OCI-LY3 (cell line): ENCODE results near the gene RNF166.

Experiments
- H2AFZ ChIP-seq: fragments of 200-600, 300-600 bp; shearing (Covaris generic); 2 replicates; pipeline ENCODE4 v1.6.0; 2014; ENCODE audit warnings: antibody characterized with exemption, low read depth, low read length
- H3K27ac ChIP-seq: fragments of 200-600, 300-600 bp; sonication (generic); 2 replicates; pipeline ENCODE4 v1.5.1; 2014; ENCODE audit warnings: mild to moderate bottlenecking, low read length, moderate library complexity, mixed read lengths
- H3K27me3 ChIP-seq: fragments of 200-600, 300-600 bp; sonication (generic); 2 replicates; pipeline ENCODE4 v1.6.1; 2014; ENCODE audit warnings: low read depth, low read length, mixed read lengths
- H3K36me3 ChIP-seq: fragments of 200-600, 300-600 bp; sonication (generic); replicated peaks from 2 replicates; pipeline ENCODE3; 2014; ENCODE audit warnings: low read depth, low read length, mixed read lengths
- H3K4me1 ChIP-seq: fragments of 300-600, 200-600 bp; sonication (generic); 2 replicates; pipeline ENCODE4 v1.6.1; 2014; ENCODE audit warnings: low read length, mixed read lengths
- H3K4me2 ChIP-seq: fragments of 200-600, 300-600 bp; sonication (generic); 2 replicates; pipeline ENCODE4 v1.6.1; 2014; ENCODE audit warnings: low read length, mixed read lengths
- H3K4me3 ChIP-seq: fragments of 300-600, 200-600 bp; sonication (generic); 2 replicates; pipeline ENCODE4 v1.5.1; 2014; ENCODE audit warnings: antibody characterized with exemption, mild to moderate bottlenecking, low read length, moderate library complexity
- H3K79me2 ChIP-seq: fragments of 300-600, 200-600 bp; shearing (Covaris generic); 2 replicates; pipeline ENCODE4 v1.6.1; 2014; ENCODE audit warnings: mild to moderate bottlenecking, low read length, mixed read lengths
- H3K9ac ChIP-seq: fragments of 300-600, 200-600 bp; shearing (Covaris generic); 2 replicates; pipeline ENCODE4 v1.6.0; 2014; ENCODE audit warnings: mild to moderate bottlenecking, low read length, moderate library complexity
- H3K9me3 ChIP-seq: fragments of 200-600, 300-600 bp; shearing (Covaris generic); 2 replicates; pipeline ENCODE4 v1.6.1; 2014; ENCODE audit warnings: low read length, mixed read lengths; ENCODE audit not compliant: insufficient read depth
- H4K20me1 ChIP-seq: fragments of 200-600, 300-600 bp; sonication (generic); 2 replicates; pipeline ENCODE4 v1.6.1; 2016; ENCODE audit warnings: low read length, mixed read lengths; ENCODE audit not compliant: insufficient read depth
- CTCF ChIP-seq: fragments of 200-600, 300-600 bp; sonication (generic); IDR thresholded peaks from 2 replicates; pipeline ENCODE4 v1.5.1; 2014; ENCODE audit warnings: antibody characterized with exemption, low read length, low read depth
- EZH2phosphoT487 ChIP-seq: fragments of 200-600 bp; shearing (Covaris generic); IDR thresholded peaks from 2 replicates; pipeline ENCODE4 v1.6.1; 2018; ENCODE audit warnings: antibody characterized with exemption, mixed run types, low read depth

The RNF166 gene

GRCh38 chr16:88721815-88722755 is 15.9 kb upstream of the RNF166 start:
- H3K9me3 ChIP-seq = no peaks in the 10 kb centered on the region
- H3K27me3 ChIP-seq = no peaks in the 10 kb centered on the region
- H4K20me1 ChIP-seq = no peaks in the 10 kb centered on the region
- H3K27ac ChIP-seq = no peak overlapping the region
- no peak overlapping the region for H3K4me3 ChIP-seq
- no peak overlapping the region for H3K9ac ChIP-seq
- no peak overlapping the region for H3K4me2 ChIP-seq
- H3K4me1 ChIP-seq = no peaks in the 10 kb centered on the region
- H3K79me2 ChIP-seq = no peaks in the 10 kb centered on the region
- H3K36me3 ChIP-seq = peaks cover 17% of the 10 kb centered on the region
- no peak overlapping the region for H2AFZ ChIP-seq
- TF ChIP-seq CTCF (no peak), EZH2phosphoT487 (no peak)

GRCh38 chr16:88721236-88721635 is 15.0 kb upstream of the RNF166 start:
- H3K4me3 ChIP-seq = no peak overlapping the region
- no peaks in the 10 kb centered on the region for H3K27me3 ChIP-seq
- H3K79me2 ChIP-seq = no peaks in the 10 kb centered on the region
- H3K36me3 ChIP-seq = peaks cover 23% of the 10 kb centered on the region
- no peaks in the 10 kb centered on the region for H3K4me1 ChIP-seq
- no peak overlapping the region for H3K4me2 ChIP-seq
- H2AFZ ChIP-seq = no peak overlapping the region
- no peaks in the 10 kb centered on the region for H4K20me1 ChIP-seq
- H3K9me3 ChIP-seq = no peaks in the 10 kb centered on the region
- no peak overlapping the region for H3K9ac ChIP-seq
- no peak overlapping the region for H3K27ac ChIP-seq
- TF ChIP-seq CTCF (no peak), EZH2phosphoT487 (no peak)

- Histone ChIP-seq H3K4me1 (no peaks in the 10 kb centered on the region), H3K9ac (no peak overlapping the region), H3K36me3 (peaks cover 26% of the 10 kb centered on the region), H3K27ac (no peak overlapping the region), H3K4me2 (no peak overlapping the region), H3K79me2 (no peaks in the 10 kb centered on the region), H4K20me1 (no peaks in the 10 kb centered on the region), H3K9me3 (no peaks in the 10 kb centered on the region), H3K4me3 (no peak overlapping the region), H2AFZ (no peak overlapping the region), H3K27me3 (no peaks in the 10 kb centered on the region)
- no peak for TF ChIP-seq CTCF
- no peak for TF ChIP-seq EZH2phosphoT487
These were observed 14.3 kb upstream of the RNF166 start for GRCh38 chr16:88720396-88720970.

- no peak overlapping the region for H2AFZ ChIP-seq
- H3K9ac ChIP-seq = no peak overlapping the region
- TF ChIP-seq EZH2phosphoT487 = no peak
- TF ChIP-seq CTCF = no peak
- H3K9me3 ChIP-seq = no peaks in the 10 kb centered on the region
- no peak overlapping the region for H3K4me3 ChIP-seq
- H3K36me3 ChIP-seq = peaks cover 26% of the 10 kb centered on the region
- no peak overlapping the region for H3K4me2 ChIP-seq
- no peak overlapping the region for H3K27ac ChIP-seq
- H3K27me3 ChIP-seq = no peaks in the 10 kb centered on the region
- no peaks in the 10 kb centered on the region for H3K4me1 ChIP-seq
- no peaks in the 10 kb centered on the region for H3K79me2 ChIP-seq
- no peaks in the 10 kb centered on the region for H4K20me1 ChIP-seq
These were observed 13.7 kb upstream of the RNF166 start for GRCh38 chr16:88719933-88720296.
